CD4-positive, alpha-beta T cell treated with Interleukin-21 for 1 hour (primary cell): Measurements from ENCODE around the gene CACNB3.

ENCODE experiments used
- DNase-seq: peaks from one replicate; pipeline ENCODE4 v3.0.0-alpha.2; 2020

The CACNB3 gene

DNA sequence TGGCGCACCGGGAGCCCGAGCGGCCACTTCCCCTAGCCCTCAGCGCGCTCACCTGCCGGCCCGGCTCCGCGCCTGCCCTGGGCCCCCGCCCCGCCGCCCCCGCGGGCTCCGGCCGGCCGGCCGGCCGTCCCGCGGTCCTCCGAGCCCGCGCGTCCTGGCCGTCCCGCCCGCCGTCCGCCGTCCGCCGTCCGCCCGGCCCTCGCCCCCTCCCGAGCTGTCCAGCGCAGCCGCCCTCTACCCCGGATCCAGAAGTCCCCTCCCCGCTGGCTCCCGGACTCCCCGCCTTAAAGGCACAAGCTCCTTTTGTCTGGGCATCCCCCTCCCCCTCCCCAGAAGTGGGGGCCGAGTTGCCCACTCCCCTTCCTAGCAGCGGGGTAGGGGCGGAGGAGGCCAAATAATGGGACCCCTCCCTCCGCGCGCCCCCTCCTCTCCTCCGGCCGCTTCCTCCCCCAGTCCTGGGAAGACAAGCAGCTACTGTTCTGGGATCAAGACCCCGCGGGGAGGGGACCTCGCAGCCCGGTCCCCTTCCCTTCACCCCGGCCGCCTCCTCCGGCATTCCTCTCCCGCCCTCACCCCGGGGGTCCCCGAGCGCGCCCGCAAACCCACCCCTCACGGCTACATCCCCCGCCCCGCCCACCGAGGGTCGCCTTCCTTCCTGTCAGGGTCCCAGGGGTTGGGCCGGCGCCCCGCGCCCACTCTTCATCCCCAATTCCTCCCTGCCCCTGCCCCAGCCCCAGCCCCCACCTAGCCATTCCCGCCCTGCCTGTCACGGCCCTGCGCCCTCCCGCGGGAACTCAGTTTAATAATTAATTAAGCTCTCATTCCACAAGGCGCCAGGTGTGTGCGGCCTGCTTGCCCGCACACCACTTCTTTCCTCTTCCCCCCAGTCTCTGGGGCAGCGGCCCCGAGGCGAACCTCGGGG, 29.2 kb upstream of the CACNB3 start, which contains the start of gene ADCY6:
Gene ADCY6, minus strand, starts transcription at position 236 of the 922 bp plus-strand sequence. CDS start 5,655 bp downstream, outside the sequence.
- no peak for DNase-seq

- no peak for DNase-seq
These were observed 28.4 kb upstream of the CACNB3 start for GRCh38 chr12:48789858-48790326.

DNA sequence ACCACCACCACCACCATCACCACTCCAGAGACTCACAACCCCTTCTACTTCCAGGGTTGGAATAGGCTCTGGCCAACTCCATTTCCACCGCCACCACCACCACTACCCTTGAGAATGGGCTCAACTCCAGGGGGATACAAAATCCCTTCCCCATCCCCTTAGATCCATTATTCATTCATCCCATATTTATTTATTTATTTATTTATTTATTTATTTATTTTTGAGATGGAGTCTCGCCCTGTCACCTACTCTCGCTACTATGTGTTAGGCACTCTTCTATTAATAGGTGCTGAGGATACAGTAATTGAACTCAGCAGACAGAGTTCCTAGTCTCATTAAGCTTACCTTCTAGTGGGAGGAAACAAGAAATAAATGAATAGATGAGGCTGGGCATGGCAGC, 24.6 kb upstream of the CACNB3 start:
- DNase-seq: no peak

- no peak for DNase-seq
These were observed 23.4 kb upstream of the CACNB3 start for GRCh38 chr12:48794870-48795269.

DNA sequence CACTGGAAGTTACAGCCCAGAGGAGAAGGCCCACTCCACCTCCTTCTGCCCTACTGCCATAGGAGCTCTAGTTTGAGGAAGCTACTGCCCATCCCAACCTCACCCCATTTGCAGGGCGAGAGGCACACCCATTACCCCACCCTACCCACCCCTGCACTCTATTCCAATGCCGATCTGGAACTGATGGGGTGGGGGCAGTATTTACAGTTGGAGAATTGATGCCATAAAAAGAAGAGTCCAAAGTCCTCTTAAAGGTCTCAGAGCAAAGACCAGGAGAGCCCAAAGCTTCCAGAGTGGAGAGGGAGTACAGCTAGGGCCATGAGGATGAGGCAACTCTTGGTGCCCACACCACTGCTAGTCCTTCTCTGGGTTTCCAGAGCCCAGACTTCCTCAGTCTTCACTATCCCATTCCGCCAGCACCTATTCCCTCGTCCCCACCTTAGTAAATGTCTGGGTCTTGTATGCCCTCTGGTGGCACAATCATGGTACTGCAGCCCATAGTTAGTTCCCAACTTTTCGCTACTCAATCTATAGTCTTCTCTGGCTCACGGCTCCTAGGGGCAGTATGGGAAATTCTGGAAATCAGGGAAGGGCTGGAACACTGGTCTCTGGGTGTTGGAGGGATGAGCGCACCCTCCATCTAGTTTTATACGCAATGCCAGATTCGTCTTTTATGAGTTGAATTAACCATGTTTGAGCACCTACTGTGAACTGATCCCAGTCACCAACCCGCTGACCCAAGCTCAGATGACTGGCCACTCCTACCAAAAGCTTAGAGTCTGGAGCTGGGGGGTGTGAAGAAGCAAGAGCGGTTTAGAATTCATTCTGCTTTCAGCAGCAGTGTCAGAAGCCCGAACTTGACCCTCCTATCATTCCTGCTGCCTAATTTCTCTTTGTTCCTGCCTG, 22.5 kb upstream of the CACNB3 start:
- DNase-seq: peak; percentile 57

DNA sequence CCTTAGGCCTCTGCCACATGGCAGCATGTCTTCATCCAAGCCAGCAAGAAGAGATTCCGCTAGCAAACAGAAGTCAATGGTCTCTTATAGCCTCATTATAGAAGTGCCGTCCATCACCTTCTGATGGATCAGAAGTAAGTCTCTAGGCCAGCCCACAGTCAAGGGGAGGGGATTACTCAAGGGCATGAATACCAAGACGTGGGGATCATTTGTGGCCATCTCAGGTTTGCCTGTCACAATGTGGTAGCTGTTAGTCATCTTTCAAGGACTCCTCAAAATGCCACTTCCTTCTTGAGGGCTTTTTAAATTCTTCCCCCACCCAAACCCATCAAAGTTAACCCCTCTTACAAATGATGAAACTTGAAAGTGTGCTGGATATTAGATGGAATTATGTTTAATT, 21.3 kb upstream of the CACNB3 start:
- DNase-seq: no peak

DNA sequence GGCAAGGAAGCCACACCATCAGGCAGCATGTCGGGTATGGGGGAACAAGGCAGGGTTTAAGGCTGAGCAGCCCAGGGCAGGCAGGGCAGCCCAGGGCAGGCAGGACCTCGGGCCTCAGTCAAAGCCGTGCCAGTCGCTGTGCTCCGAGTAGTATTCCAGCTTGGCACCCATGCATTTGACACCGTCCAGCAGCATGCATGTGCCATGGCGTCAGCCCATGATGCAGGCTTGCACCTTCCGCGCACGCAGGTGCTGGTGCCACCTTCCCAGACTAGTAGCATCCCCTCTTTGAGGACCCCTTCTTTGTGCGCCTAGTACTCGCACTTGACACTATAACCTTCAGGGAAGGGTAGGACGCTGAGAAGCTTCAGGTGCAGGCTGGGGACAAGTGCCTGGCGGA, 17.8 kb upstream of the CACNB3 start:
- DNase-seq: no peak

DNA sequence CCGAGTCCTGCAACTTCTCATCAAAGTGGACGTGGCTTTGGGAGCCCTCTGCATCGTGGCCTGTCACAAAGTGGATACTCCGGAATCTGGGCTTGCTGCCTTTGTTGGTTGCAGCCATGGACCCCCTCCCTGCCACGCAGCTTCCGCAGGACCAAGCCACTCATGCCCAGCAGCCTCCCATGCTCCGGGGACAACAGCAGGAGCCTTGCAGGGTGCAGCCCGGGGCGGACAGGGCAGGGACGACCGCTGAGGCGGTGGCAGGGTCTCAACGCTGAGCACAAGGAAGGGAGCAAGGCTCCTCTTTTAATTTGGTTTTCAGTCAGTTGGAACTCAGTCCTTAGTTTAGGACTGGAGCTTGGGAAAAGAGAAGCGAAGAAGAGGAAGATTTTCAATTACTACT, 17.3 kb upstream of the CACNB3 start:
- DNase-seq: no peak

- DNase-seq: no peak
These were observed 14.6 kb upstream of the CACNB3 start for GRCh38 chr12:48803675-48804074.

DNA sequence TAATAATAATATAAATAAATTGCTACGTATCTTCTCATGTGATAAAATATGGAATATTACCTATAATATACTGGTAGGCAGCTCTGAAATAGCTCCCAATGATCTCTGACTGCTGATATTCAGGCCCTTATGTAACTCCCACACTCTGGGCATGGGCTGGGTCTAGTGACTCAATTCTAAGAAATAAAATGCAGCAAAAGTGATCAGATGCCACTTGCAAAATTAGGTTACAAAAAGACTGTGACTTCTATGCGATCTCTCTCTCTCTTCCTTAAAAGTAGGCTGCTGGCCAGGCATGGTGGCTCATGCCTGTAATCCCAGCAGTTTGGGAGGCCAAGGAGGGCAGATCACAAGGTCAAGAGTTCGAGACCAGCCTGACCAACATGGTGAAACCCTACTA, 10.3 kb upstream of the CACNB3 start:
- DNase-seq: no peak

DNA sequence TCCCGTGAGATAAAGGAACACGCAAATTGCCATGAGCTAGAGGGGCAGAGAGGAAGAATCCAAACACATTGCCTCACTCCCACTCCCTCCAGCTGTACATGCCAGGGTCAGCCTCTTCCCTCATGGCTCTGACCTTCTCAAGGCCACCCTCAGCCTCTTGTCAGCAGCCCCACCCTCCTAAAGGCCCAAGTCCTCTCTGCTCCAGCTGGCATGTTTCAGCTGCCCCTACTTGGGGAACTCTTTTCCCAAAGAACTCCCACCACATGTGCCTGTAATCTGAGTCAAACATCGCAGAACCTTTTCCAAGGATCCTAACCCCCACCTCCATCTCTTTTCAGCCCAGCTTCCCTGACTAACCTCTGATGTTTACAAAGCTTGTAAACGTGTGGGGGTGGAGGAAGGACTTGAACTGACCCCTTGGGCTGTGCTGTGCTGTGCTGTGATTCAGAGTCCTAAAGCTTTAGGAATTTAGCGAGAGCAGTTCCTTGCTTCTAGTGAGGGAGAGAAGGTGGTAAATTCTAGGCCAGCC, 7.3 kb upstream of the CACNB3 start:
- DNase-seq: no peak

DNA sequence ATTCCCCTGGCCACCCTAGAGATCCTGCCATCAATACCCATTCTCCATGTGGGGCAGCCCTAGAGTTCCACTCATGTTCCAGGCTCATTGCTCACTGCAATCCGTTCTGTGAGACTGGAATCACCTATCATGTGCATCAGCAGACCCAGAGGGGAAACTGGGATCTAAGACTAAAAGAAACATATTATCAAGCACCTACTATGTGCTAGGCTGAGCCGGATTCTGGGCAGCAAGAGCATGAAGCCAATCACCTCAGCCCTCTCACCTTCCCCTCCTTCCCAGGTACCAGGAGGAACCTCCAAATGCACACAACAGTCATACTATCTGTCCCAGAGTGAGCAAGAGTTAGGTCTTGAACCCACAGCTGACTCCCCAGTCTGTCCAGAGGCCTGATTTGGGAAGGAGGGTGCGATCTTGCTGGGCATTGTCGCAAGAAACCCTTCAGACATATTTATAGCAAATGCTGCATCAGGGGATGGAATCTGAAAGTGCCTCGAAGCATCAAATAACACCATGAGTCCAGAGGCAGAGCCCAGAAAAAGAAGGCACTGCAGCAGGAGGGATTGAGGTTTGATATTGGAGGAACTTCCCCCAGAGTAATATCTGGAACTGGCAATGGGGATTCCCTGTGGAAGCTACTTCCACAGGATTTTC, 6.7 kb upstream of the CACNB3 start:
- DNase-seq: no peak

GRCh38 chr12:48812389-48812788, 5.9 kb upstream of the CACNB3 start:
- DNase-seq: no peak

GRCh38 chr12:48813465-48814261, 4.6 kb upstream of the CACNB3 start:
- no peak for DNase-seq

DNA sequence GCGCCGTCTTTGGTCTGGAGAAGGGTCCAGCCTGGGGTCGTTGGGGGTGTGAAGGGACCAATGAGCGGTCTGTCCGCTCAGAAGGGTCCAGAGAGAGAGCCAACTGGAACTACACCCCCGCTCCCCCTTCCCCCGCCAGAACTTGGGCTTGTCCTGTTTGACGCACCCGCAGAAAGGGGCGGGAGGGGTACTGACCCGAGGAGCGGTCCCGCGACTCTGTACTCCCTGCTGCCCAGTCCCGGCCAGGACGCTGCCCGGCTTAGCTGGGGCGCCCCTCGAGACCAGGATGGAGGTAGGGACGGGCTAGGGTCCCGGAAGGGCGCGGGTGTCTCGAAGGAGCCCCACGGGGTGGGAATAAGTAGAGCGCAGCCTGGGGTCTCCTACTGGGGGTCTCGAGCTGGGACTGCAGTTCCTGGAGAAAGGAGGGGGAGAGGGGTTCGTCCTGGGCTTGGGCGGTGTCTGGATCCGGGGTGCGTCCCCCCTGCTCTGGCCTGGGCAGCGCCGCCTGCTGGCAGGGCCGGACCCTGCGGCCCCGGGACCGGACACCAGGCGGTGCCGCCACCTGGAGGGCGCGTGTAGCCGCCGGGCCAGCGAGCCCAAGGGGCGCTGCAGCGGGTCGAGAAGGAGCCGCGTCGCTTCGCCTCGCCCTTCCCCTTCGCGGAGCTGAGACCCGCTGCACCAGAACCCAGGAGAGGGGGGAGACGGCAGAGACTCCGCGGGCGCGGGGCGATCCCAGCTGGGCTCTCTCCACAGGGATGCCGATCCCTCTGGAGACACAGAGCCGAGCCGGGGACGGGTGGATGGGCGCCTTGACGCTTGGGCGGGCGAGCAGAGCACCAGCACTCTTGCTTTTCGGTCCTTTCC, 3.8 kb upstream of the CACNB3 start:
- peak; percentile 81 for DNase-seq

DNA sequence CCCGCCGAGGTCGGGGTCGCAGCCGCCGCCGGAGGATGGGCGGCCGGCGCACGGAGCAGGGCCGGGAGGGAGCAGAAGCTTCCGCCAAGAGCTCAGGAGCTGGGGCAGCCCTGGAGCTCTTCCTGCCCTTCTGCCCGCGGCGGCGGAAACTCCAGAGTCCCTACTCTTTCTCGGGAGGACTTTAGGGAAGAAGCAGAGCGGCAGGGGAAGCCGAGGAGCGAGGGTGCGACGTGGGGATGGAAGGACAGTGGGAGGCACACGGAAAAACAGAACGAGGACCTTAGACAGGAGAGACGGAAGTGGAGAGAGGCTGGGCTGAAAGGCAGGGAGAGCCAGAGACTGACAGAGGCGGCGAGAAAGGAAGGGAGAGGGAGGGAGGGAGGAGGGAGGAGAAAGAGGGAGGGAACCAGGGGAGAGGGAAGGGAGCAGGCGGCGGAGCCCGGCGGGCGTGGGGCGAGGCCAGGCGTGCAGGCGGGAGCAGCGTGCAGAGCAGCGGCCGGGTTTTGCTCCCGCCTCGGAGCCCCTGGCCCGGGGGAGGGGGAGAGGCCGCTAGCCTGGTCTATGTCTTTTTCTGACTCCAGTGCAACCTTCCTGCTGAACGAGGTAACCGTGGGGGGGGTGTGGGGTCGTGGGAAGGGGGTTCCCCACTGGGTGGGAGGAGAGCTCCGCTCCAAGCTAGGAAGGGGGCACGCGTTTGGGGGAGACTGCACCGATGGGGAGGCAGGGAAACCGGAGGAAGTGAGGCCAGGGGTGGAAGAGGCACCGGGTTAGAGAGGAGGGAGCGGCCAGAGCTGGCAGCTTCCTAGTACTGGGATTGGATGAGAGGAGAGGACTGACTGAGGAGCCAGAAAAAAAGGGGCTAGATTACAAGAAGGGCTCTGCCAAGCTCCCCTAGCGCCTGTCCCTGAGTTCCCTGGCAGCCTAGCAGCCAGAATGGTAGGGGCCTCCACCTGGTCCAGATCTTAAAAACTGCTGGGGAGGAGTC, 2.9 kb upstream of the CACNB3 start:
- peak; percentile 23 for DNase-seq

GRCh38 chr12:48816143-48816854, 2.0 kb upstream of the CACNB3 start:
- no peak for DNase-seq

DNA sequence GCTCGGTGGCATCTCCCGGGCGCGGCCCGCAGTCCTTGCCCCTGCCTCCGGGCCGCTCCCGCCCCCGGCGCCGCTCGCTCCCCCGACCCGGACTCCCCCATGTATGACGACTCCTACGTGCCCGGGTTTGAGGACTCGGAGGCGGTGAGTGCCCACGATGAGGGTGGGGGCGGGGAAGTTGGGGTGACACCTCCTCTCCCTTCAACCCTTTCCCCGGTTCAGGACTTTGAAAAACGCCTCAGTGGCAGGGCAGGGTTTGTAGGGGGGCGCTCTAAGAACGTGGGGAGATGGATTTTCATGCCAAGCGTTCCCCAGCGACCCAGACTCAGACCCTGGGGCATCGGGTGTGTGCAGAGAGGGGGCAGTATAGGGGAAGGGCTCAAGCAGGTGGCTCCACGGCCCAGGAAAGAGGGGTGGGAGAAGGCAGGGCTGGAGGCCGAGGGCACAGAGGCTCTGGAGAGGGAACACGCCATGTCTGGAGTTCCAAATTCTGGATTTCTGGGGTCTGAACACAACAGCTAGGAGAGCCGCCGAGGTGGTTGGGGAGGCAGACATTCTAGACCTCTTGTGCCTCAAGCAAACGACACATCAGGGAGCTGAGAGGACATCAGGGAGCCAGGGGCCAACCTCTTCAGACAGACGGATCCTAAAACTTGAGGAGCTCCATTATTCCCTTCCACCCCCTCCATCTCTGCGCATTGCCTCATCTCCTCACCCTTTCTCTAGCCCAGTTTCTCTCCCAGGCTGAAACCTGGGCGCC, 715 bp downstream of the CACNB3 start:
- DNase-seq: peak; percentile 38
